WTC11 (cell line): Measurements from ENCODE around the gene OPCML. TPM values are rescaled to one million over a fixed set of nuclear protein-coding genes. Genes with fewer than 3 reads are reported as not detected.

Experiments
- ATAC-seq: fragments of 200-7000 bp; cut with Tn5 transposase; 2 replicates; pipeline ENCODE4 v1.10.0; 2021; ENCODE audit warnings: mild to moderate bottlenecking, moderate library complexity
- CTCF ChIA-PET: fragments of 300-600 bp; sonication (Branson Sonifier 250); formaldehyde crosslinking; loops from one replicate; lab custom pipeline; 2021; ENCODE audit warnings: antibody characterized with exemption; lab: Charles Lee
- POLR2A ChIA-PET: fragments of 350-600 bp; sonication (Branson Sonifier 250); formaldehyde crosslinking; loops from one replicate; lab custom pipeline; 2021; ENCODE audit warnings: antibody characterized with exemption; lab: Charles Lee
- DNase-seq: peaks from one replicate; pipeline ENCODE4 v3.0.0; 2021; ENCODE audit warnings: low spot score
- H3K27ac Mint-ChIP-seq: 2 replicates; pipeline ENCODE4 v1.8.0; 2021; ENCODE audit warnings: mixed read lengths
- H3K27me3 Mint-ChIP-seq: 2 replicates; pipeline ENCODE4 v1.8.0; 2021; ENCODE audit warnings: low read depth, mild to moderate bottlenecking, moderate library complexity, mixed read lengths
- H3K36me3 Mint-ChIP-seq: 2 replicates; pipeline ENCODE4 v1.8.0; 2021; ENCODE audit warnings: mixed read lengths
- H3K4me1 Mint-ChIP-seq: 2 replicates; pipeline ENCODE4 v1.8.0; 2022; ENCODE audit warnings: mixed read lengths
- H3K4me3 Mint-ChIP-seq: 2 replicates; pipeline ENCODE4 v1.8.0; 2021; ENCODE audit warnings: mild to moderate bottlenecking, moderate library complexity, mixed read lengths
- H3K9me3 Mint-ChIP-seq: 2 replicates; pipeline ENCODE4 v1.8.0; 2021; ENCODE audit warnings: mixed read lengths
- JAZF1 ChIP-seq: fragments of 250-450 bp; sonication (Bioruptor Pico); IDR thresholded peaks from 2 replicates; pipeline ENCODE4 v1.9.0; 2021; ENCODE audit warnings: moderate library complexity, mild to moderate bottlenecking, inconsistent platforms
- JUN ChIP-seq: sonication (generic); formaldehyde crosslinking; IDR thresholded peaks from 2 replicates; pipeline ENCODE4 v1.8.0; 2023; ENCODE audit warnings: mild to moderate bottlenecking, missing genetic modification reagents
- NFATC4 ChIP-seq: fragments of 250-450 bp; sonication (Bioruptor Pico); IDR thresholded peaks from 2 replicates; pipeline ENCODE4 v1.9.0; 2021; ENCODE audit warnings: mild to moderate bottlenecking
- TEAD1 ChIP-seq: sonication (generic); formaldehyde crosslinking; IDR thresholded peaks from 2 replicates; pipeline ENCODE4 v1.8.0; 2022; ENCODE audit warnings: mild to moderate bottlenecking, missing genetic modification reagents
- TEAD4 ChIP-seq: sonication (generic); formaldehyde crosslinking; IDR thresholded peaks from 2 replicates; pipeline ENCODE4 v1.8.0; 2022; ENCODE audit warnings: mild to moderate bottlenecking, missing genetic modification reagents
- ZNF396 ChIP-seq: fragments of 250-450 bp; sonication (Bioruptor Pico); IDR thresholded peaks from 2 replicates; pipeline ENCODE4 v1.8.0; 2021; ENCODE audit warnings: mild to moderate bottlenecking, moderate library complexity, borderline replicate concordance
- total RNA-seq: library from RNA; stranded (reverse); gene quantifications from 3 replicates; pipeline ENCODE4 v1.2.3, GENCODE V29; 2021
- TF ChIP-seq, protein P1 (sequence below): sonication (generic); formaldehyde crosslinking; IDR thresholded peaks from 2 replicates; pipeline ENCODE4 v1.8.0; 2022; ENCODE audit warnings: mild to moderate bottlenecking, missing genetic modification reagents
- TF ChIP-seq, protein P2 (sequence below): sonication (generic); formaldehyde crosslinking; IDR thresholded peaks from 2 replicates; pipeline ENCODE4 v1.8.0; 2022; ENCODE audit warnings: missing genetic modification reagents
- TF ChIP-seq, protein P3 (sequence below): sonication (generic); formaldehyde crosslinking; IDR thresholded peaks from 2 replicates; pipeline ENCODE4 v1.8.0; 2022; ENCODE audit warnings: mild to moderate bottlenecking, missing genetic modification reagents
- TF ChIP-seq, protein P4 (sequence below): fragments of 250-450 bp; sonication (Bioruptor Pico); conservative IDR thresholded peaks from 2 replicates; pipeline ENCODE4 v1.9.0; 2021; ENCODE audit warnings: mild to moderate bottlenecking
- TF ChIP-seq, protein P5 (sequence below): fragments of 200-600 bp; IDR thresholded peaks from 2 replicates; pipeline ENCODE4 v1.8.0; 2022; ENCODE audit warnings: antibody characterized with exemption

Gene OPCML
- total RNA-seq, 1 experiment from 2014 or later: 1.5 TPM

DNA sequence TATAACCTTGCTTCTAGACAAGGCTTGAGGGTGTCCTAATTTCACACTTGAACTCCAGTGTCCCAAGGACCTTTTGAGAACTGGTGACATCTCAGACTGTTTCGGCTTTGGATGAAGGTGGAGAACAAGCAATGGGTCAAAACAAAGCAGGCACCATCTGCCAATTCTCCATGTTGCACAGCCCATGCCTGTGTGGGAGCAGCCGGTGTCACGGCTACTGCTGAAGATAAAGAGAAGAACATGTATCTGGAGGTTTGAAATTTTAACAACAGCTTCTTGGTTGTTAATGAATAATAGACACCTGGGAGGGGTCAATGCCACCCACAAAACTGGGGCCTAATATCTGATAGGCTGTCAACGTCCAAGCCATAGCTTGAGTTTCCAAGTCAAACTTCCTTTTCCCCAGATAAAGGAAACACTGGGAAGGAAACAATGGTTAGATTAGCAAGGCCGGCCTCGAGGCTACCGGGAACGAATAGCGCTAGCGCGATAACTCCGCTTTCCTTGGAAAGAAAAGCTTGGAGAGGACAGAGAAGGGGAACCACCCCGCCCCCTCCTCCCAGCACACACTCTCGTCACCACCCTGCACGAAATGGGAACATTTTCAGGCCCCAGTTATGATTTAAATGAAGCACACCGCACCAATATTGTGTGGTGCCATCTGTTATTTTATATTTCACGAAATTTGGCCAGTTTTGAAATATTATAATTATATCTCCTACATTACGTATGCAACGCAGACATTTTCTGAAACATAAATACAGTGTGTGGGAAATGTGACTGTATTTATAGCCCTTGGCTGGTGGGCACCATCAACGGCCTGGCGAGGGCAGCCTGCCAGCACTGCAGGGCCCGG lies 21.8 kb upstream of the OPCML start:
- Mint-ChIP-seq H3K27me3 (no peaks in the 10 kb centered on the region), H3K36me3 (no peaks in the 10 kb centered on the region), H3K9me3 (no peaks in the 10 kb centered on the region), H3K4me3 (no peak overlapping the region), H3K27ac (no peak overlapping the region), H3K4me1 (peaks cover 9% of the 10 kb centered on the region)
- TF ChIP-seq, protein P1, sequence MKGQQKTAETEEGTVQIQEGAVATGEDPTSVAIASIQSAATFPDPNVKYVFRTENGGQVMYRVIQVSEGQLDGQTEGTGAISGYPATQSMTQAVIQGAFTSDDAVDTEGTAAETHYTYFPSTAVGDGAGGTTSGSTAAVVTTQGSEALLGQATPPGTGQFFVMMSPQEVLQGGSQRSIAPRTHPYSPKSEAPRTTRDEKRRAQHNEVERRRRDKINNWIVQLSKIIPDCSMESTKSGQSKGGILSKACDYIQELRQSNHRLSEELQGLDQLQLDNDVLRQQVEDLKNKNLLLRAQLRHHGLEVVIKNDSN (CRISPR knock-in tag): no peak
- DNase-seq (no peak), ATAC-seq (no peak)
- ChIA-PET POLR2A (interaction anchor here (0.6 kb wide), 1 partner anchor 161 kb away, joined by 3 read pairs; no protein-coding TSS in a partner anchor), CTCF (interaction anchor here (0.7 to 2.7 kb wide), 2 partner anchors 22 to 24 kb away, joined by 3 to 12 read pairs; no protein-coding TSS in a partner anchor)

DNA sequence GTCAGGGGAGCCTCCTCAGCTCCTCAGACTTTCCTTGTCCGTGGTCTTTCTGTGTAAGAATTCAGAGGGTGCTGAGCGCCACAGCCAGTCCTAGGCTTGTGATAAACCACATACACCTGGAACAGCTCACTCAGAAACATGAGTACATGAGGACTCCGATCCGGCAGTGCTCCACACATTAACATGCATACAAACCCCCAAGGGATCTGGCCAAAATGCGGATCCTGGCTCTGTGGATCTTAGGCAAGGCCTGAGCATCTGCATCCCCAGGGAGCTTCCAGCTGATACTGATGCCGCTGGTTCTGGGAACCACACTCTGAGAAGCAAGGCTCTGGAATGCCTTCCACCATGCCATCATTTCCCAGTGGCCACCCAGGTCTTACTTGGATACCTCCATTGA lies 20.6 kb upstream of the OPCML start:
- ATAC-seq: no peak
- CTCF ChIA-PET: no interaction called here
- no peaks in the 10 kb centered on the region for H3K36me3 Mint-ChIP-seq
- H3K4me3 Mint-ChIP-seq: no peak overlapping the region
- TF ChIP-seq, protein P2, sequence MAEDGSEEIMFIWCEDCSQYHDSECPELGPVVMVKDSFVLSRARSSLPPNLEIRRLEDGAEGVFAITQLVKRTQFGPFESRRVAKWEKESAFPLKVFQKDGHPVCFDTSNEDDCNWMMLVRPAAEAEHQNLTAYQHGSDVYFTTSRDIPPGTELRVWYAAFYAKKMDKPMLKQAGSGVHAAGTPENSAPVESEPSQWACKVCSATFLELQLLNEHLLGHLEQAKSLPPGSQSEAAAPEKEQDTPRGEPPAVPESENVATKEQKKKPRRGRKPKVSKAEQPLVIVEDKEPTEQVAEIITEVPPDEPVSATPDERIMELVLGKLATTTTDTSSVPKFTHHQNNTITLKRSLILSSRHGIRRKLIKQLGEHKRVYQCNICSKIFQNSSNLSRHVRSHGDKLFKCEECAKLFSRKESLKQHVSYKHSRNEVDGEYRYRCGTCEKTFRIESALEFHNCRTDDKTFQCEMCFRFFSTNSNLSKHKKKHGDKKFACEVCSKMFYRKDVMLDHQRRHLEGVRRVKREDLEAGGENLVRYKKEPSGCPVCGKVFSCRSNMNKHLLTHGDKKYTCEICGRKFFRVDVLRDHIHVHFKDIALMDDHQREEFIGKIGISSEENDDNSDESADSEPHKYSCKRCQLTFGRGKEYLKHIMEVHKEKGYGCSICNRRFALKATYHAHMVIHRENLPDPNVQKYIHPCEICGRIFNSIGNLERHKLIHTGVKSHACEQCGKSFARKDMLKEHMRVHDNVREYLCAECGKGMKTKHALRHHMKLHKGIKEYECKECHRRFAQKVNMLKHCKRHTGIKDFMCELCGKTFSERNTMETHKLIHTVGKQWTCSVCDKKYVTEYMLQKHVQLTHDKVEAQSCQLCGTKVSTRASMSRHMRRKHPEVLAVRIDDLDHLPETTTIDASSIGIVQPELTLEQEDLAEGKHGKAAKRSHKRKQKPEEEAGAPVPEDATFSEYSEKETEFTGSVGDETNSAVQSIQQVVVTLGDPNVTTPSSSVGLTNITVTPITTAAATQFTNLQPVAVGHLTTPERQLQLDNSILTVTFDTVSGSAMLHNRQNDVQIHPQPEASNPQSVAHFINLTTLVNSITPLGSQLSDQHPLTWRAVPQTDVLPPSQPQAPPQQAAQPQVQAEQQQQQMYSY: peak; percentile 61
- no peak for TF ChIP-seq ZNF396 (CRISPR knock-in tag)
- TF ChIP-seq, protein P3, sequence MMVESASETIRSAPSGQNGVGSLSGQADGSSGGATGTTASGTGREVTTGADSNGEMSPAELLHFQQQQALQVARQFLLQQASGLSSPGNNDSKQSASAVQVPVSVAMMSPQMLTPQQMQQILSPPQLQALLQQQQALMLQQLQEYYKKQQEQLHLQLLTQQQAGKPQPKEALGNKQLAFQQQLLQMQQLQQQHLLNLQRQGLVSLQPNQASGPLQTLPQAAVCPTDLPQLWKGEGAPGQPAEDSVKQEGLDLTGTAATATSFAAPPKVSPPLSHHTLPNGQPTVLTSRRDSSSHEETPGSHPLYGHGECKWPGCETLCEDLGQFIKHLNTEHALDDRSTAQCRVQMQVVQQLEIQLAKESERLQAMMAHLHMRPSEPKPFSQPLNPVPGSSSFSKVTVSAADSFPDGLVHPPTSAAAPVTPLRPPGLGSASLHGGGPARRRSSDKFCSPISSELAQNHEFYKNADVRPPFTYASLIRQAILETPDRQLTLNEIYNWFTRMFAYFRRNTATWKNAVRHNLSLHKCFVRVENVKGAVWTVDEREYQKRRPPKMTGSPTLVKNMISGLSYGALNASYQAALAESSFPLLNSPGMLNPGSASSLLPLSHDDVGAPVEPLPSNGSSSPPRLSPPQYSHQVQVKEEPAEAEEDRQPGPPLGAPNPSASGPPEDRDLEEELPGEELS (CRISPR knock-in tag): no peak
- H3K27me3 Mint-ChIP-seq: no peaks in the 10 kb centered on the region; the same call in 1 of the 2 replicates
- peaks cover 3% of the 10 kb centered on the region; the same call in 1 of the 2 replicates for H3K4me1 Mint-ChIP-seq
- POLR2A ChIA-PET: no interaction called here
- no peaks in the 10 kb centered on the region for H3K9me3 Mint-ChIP-seq
- no peak for DNase-seq
- no peak overlapping the region for H3K27ac Mint-ChIP-seq

DNA sequence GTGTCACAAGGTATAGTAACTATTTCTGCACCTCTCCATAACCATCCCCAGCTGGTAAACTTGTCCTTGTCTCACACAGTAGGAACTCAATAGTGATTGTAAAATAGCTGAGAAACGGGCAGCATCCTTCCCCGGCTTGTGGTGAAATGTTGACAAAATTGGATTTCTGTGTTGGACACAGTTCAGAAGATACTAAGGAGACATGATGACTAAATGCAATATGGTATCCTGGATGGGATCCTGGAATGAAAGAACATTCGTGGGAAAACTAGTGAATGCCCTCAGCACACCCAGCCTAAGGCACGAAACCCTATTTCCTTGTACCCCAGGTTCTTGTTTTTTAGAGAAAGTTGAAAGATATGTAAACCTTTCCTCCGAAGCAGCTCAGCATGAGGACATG lies 18.8 kb upstream of the OPCML start:
- CTCF ChIA-PET: interaction anchor here (1.7 kb wide), 1 partner anchor 25 kb away, joined by 8 read pairs; no protein-coding TSS in a partner anchor
- TF ChIP-seq JAZF1 (CRISPR knock-in tag) (no peak), TEAD1 (CRISPR knock-in tag) (no peak), NFATC4 (CRISPR knock-in tag) (no peak), JUN (CRISPR knock-in tag) (no peak), TEAD4 (CRISPR knock-in tag) (no peak)
- TF ChIP-seq, protein P4, sequence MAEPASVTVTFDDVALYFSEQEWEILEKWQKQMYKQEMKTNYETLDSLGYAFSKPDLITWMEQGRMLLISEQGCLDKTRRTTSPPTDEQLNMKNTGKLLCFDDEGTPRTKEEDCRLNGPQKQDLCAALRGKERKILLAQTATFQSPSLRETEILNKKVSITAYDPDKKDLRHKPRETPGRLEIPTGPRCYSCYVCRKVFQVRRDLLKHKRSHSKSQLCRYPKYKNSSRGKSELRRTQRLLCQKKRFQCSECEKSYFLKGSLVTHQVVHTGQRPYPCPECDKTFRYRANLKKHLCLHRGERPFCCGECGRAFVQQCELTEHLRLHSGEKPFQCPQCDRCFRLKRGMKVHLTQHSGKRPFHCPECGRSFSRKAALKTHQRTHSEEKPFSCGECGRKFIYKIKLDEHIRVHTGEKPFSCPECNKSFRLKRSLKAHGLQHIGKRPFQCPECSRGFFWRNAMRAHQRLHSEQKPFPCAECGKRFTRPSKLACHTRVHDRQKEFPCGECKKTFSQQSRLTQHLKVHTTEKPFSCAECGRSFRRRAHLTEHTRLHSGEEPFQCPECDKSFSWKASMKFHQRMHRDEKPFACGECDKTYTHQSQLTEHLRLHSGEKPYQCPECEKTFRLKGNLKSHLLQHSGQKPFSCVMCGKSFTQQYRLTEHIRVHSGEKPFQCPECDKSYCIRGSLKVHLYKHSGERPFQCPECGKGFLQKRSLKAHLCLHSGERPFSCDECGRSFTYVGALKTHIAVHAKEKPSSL: no peak
- TF ChIP-seq, protein P5, sequence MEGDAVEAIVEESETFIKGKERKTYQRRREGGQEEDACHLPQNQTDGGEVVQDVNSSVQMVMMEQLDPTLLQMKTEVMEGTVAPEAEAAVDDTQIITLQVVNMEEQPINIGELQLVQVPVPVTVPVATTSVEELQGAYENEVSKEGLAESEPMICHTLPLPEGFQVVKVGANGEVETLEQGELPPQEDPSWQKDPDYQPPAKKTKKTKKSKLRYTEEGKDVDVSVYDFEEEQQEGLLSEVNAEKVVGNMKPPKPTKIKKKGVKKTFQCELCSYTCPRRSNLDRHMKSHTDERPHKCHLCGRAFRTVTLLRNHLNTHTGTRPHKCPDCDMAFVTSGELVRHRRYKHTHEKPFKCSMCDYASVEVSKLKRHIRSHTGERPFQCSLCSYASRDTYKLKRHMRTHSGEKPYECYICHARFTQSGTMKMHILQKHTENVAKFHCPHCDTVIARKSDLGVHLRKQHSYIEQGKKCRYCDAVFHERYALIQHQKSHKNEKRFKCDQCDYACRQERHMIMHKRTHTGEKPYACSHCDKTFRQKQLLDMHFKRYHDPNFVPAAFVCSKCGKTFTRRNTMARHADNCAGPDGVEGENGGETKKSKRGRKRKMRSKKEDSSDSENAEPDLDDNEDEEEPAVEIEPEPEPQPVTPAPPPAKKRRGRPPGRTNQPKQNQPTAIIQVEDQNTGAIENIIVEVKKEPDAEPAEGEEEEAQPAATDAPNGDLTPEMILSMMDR: no peak
- H3K27me3 Mint-ChIP-seq: no peaks in the 10 kb centered on the region; the same call in 1 of the 2 replicates
- POLR2A ChIA-PET: no interaction called here
- DNase-seq: no peak
- H3K4me3 Mint-ChIP-seq: no peak overlapping the region
- no peak for ATAC-seq
- H3K4me1 Mint-ChIP-seq: peaks cover 13% of the 10 kb centered on the region
- H3K9me3 Mint-ChIP-seq: no peaks in the 10 kb centered on the region
- no peak overlapping the region for H3K27ac Mint-ChIP-seq
- no peaks in the 10 kb centered on the region for H3K36me3 Mint-ChIP-seq
